Adrenal gland (tissue), 5 donors: ENCODE measurements around the gene ZBTB7C.

Experiments used
- POLR2A ChIP-seq, 2 donors: fragments of 450-650 bp; IDR thresholded peaks; one replicate each; pipeline ENCODE4 v1.6.1; 2017; ENCODE audit warnings: antibody characterized with exemption in 2 of 2, mild to moderate bottlenecking in 2 of 2, moderate library complexity in 1 of 2
- TF ChIP-seq, protein P1 (sequence below), 6 experiments: fragments of 450-650 bp in 4 of 6; fragments of 200-600 bp in 2 of 6; sonication (generic) in 1 of 6; IDR thresholded peaks; 1 replicate in 5 of 6; 2 replicates in 1 of 6; pipeline versions ENCODE4 v1.5.1 to v1.8.0; 2016 to 2021; ENCODE audit warnings: antibody characterized with exemption in 6 of 6, mild to moderate bottlenecking in 2 of 6, moderate library complexity in 1 of 6
- donor health status: DM: no; HTN: no; CAD: no.

DNA sequence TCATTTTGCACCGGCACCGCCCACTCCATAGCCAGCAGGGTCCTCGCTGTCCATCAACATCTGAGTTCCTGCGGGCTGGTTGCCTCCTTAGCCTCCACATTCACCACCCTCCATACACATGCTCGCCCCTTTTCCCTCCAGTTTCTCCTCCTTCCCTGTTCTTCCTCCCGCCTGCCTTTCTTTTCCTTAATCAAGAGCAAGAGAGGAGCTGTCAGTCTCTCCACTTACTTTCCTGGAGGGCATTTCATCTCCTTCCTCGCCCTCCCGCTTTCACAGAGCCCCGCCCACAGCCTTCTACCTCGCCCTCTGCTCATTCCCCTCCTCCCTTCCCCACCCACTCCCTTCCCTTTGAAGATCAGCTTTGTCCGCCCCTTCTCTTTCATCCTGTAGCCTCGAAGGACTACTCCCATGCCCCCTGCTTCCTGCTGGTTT lies 13.8 kb upstream of the ZBTB7C start:
- TF ChIP-seq, protein P1, sequence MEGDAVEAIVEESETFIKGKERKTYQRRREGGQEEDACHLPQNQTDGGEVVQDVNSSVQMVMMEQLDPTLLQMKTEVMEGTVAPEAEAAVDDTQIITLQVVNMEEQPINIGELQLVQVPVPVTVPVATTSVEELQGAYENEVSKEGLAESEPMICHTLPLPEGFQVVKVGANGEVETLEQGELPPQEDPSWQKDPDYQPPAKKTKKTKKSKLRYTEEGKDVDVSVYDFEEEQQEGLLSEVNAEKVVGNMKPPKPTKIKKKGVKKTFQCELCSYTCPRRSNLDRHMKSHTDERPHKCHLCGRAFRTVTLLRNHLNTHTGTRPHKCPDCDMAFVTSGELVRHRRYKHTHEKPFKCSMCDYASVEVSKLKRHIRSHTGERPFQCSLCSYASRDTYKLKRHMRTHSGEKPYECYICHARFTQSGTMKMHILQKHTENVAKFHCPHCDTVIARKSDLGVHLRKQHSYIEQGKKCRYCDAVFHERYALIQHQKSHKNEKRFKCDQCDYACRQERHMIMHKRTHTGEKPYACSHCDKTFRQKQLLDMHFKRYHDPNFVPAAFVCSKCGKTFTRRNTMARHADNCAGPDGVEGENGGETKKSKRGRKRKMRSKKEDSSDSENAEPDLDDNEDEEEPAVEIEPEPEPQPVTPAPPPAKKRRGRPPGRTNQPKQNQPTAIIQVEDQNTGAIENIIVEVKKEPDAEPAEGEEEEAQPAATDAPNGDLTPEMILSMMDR (IDR thresholded peaks at IDR 0.05) = no peak
- TF ChIP-seq POLR2A (IDR thresholded peaks at IDR 0.05) = no peak
